GM23338 (cell line): ENCODE measurements around the gene SIX5. TPM values are rescaled to one million over a fixed set of nuclear protein-coding genes. Genes with fewer than 3 reads are reported as not detected.

Source experiments
- ATAC-seq: fragments of 200-7000 bp; cut with Tn5 transposase; 3 replicates; pipeline ENCODE4 v1.9.1; 2020
- DNase-seq: peaks from one replicate; pipeline ENCODE4 v3.0.0-alpha.2; 2015; ENCODE audit warnings: low spot score
- H2AFZ ChIP-seq: fragments of 200-600 bp; sonication (generic); 2 replicates; pipeline ENCODE4 v1.8.0; 2016; ENCODE audit warnings: antibody characterized with exemption, mild to moderate bottlenecking, moderate library complexity
- H3F3A ChIP-seq: fragments of 200-600 bp; sonication (generic); replicated peaks from 2 replicates; pipeline ENCODE4 v1.8.0; 2017; ENCODE audit warnings: antibody characterized with exemption, mixed run types, low read depth
- H3K27ac ChIP-seq: fragments of 200-600 bp; sonication (generic); 2 replicates; pipeline ENCODE4 v1.6.1; 2016; ENCODE audit warnings: low read depth
- H3K27me3 ChIP-seq: fragments of 200-600 bp; sonication (generic); 2 replicates; pipeline ENCODE4 v1.8.0; 2016; ENCODE audit warnings: mild to moderate bottlenecking, mixed run types, moderate library complexity; ENCODE audit not compliant: insufficient read depth
- H3K36me3 ChIP-seq: fragments of 200-600 bp; sonication (generic); 2 replicates; pipeline ENCODE4 v1.8.0; 2016; ENCODE audit warnings: mild to moderate bottlenecking; ENCODE audit not compliant: insufficient read depth
- H3K4me1 ChIP-seq: fragments of 200-600 bp; sonication (generic); 2 replicates; pipeline ENCODE4 v1.8.0; 2016; ENCODE audit warnings: mild to moderate bottlenecking, moderate library complexity; ENCODE audit not compliant: insufficient read depth
- H3K4me2 ChIP-seq: fragments of 200-600 bp; sonication (generic); 2 replicates; pipeline ENCODE4 v1.7.1; 2017; ENCODE audit warnings: mixed run types
- H3K4me3 ChIP-seq: fragments of 200-600 bp; sonication (generic); 2 replicates; pipeline ENCODE4 v1.6.1; 2016; ENCODE audit warnings: mixed run types
- H3K79me2 ChIP-seq: fragments of 200-600 bp; sonication (generic); replicated peaks from 2 replicates; pipeline ENCODE4 v1.8.0; 2017; ENCODE audit warnings: mild to moderate bottlenecking; ENCODE audit not compliant: insufficient read depth
- H3K9me2 ChIP-seq: fragments of 200-600 bp; sonication (generic); 2 replicates; pipeline ENCODE4 v1.8.0; 2017; ENCODE audit not compliant: insufficient read depth
- H4K20me1 ChIP-seq: fragments of 200-600 bp; sonication (generic); replicated peaks from 2 replicates; pipeline ENCODE4 v1.8.0; 2017; ENCODE audit warnings: mild to moderate bottlenecking; ENCODE audit not compliant: insufficient read depth
- H3K27ac Mint-ChIP-seq: 2 replicates; pipeline ENCODE4 v1.8.0; 2020; ENCODE audit warnings: inconsistent platforms, mild to moderate bottlenecking, moderate library complexity, mixed read lengths
- H3K27me3 Mint-ChIP-seq: 3 replicates; pipeline ENCODE4 v1.8.0; 2022; ENCODE audit warnings: low read depth, mild to moderate bottlenecking, moderate library complexity, mixed read lengths, inconsistent platforms; ENCODE audit not compliant: insufficient read depth, poor library complexity
- H3K36me3 Mint-ChIP-seq: 3 replicates; pipeline ENCODE4 v1.8.0; 2021; ENCODE audit warnings: low read depth, mild to moderate bottlenecking, inconsistent platforms, moderate library complexity, mixed read lengths
- H3K4me1 Mint-ChIP-seq: 3 replicates; pipeline ENCODE4 v1.8.0; 2020; ENCODE audit warnings: mild to moderate bottlenecking, inconsistent platforms, mixed read lengths
- H3K4me3 Mint-ChIP-seq: 3 replicates; pipeline ENCODE4 v1.8.0; 2021; ENCODE audit warnings: moderate library complexity, mild to moderate bottlenecking, inconsistent platforms, mixed read lengths
- H3K9me3 Mint-ChIP-seq: 3 replicates; pipeline ENCODE4 v1.8.0; 2020; ENCODE audit warnings: moderate library complexity, mild to moderate bottlenecking, inconsistent platforms, mixed read lengths
- CREB1 ChIP-seq: fragments of 250-450 bp; sonication (Bioruptor Pico); IDR thresholded peaks from 2 replicates; pipeline ENCODE4 v1.5.0; 2020; ENCODE audit warnings: low read depth, mild to moderate bottlenecking, moderate library complexity
- EZH2 ChIP-seq: fragments of 200-600 bp; sonication (generic); IDR thresholded peaks from one replicate; pipeline ENCODE4 v1.8.0; 2017; ENCODE audit warnings: antibody characterized with exemption, mild to moderate bottlenecking, low read depth; ENCODE audit not compliant: unreplicated experiment
- EZH2phosphoT487 ChIP-seq: fragments of 200-600 bp; sonication (generic); IDR thresholded peaks from one replicate; pipeline ENCODE4 v1.8.1; 2018; ENCODE audit warnings: antibody characterized with exemption; ENCODE audit not compliant: unreplicated experiment
- JUNB ChIP-seq: IDR thresholded peaks from one replicate; pipeline ENCODE4 v1.6.1; 2016; ENCODE audit warnings: antibody characterized with exemption; ENCODE audit not compliant: unreplicated experiment
- NANOG ChIP-seq: IDR thresholded peaks from 2 replicates; pipeline ENCODE4 v1.6.1; 2016; ENCODE audit warnings: antibody characterized with exemption, borderline replicate concordance
- POLR2AphosphoS5 ChIP-seq: IDR thresholded peaks from 2 replicates; pipeline ENCODE4 v1.6.1; 2016; ENCODE audit warnings: antibody characterized with exemption, low read depth
- STAT1 ChIP-seq: IDR thresholded peaks from one replicate; pipeline ENCODE4 v1.6.1; 2016; ENCODE audit warnings: antibody characterized with exemption; ENCODE audit not compliant: unreplicated experiment
- ZNF114 ChIP-seq: fragments of 250-450 bp; sonication (Bioruptor Pico); IDR thresholded peaks from 2 replicates; pipeline ENCODE4 v1.5.0; 2020; ENCODE audit warnings: mild to moderate bottlenecking, moderate library complexity
- ZNF331 ChIP-seq: fragments of 250-450 bp; sonication (Bioruptor Pico); IDR thresholded peaks from 2 replicates; pipeline ENCODE4 v1.5.0; 2020; ENCODE audit warnings: low read depth, mild to moderate bottlenecking, moderate library complexity
- polyA plus RNA-seq: library from polyadenylated mRNA; unstranded; fragments of >200 nt; fragmentation: Nextera tagmentation; extraction: Ambion mirVana; gene quantifications from 2 replicates; pipeline ENCODE4 v1.2.1, GENCODE V29; 2016
- total RNA-seq: library from RNA; depleted of rRNA; stranded (reverse); fragments of >200 nt; shearing (Covaris generic); gene quantifications from 2 replicates; pipeline ENCODE4 v1.2.3, GENCODE V29; 2014
- TF ChIP-seq, protein P1 (sequence below): fragments of 250-450 bp; sonication (Bioruptor Pico); IDR thresholded peaks from 2 replicates; pipeline ENCODE4 v1.5.0; 2020; ENCODE audit warnings: mild to moderate bottlenecking, moderate library complexity
- TF ChIP-seq, protein P2 (sequence below), 2 experiments: fragments of 200-600 bp in 1 of 2; sonication (generic) in 1 of 2; conservative IDR thresholded peaks; 2 replicates each; pipeline versions ENCODE4 v1.5.1 to v1.6.1; 2016 to 2017; ENCODE audit warnings: antibody characterized with exemption in 2 of 2, low read depth in 2 of 2, mild to moderate bottlenecking in 2 of 2, moderate library complexity in 1 of 2
- TF ChIP-seq, protein P3 (sequence below): IDR thresholded peaks from one replicate; pipeline ENCODE4 v1.6.1; 2018; ENCODE audit warnings: antibody characterized with exemption; ENCODE audit not compliant: unreplicated experiment
- TF ChIP-seq, protein P4 (sequence below): IDR thresholded peaks from 2 replicates; pipeline ENCODE4 v1.6.1; 2016; ENCODE audit warnings: antibody characterized with exemption

Gene SIX5
- total and polyA plus RNA-seq, 2 experiments from 2014 or later: 10.1 to 22.6 TPM

DNA sequence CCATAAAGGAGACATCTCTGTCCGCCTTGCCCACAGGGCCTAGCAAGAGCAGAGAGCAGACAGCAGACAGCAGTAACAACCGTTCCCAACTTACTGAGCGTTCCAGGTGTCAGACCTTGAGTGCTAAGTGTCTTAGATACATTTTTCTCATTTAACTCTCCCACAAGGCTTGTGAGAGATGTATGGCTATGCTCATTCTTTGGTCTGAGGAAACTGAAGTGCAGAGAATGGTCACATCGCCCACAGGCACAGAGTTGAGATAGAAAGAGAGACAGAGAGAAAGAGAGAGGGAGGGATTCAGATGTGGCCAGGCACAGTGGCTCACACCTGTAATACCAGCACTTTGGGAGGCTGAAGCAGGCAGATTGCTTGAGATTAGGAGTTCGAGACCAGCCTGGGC, 21.5 kb downstream of the SIX5 start:
- ATAC-seq (no peak), DNase-seq (no peak)
- no peaks in the 10 kb centered on the region; the same call in 1 of the 2 replicates for H3K4me1 ChIP-seq
- Mint-ChIP-seq H3K4me3 (no peak overlapping the region), H3K9me3 (no peaks in the 10 kb centered on the region), H3K27ac (no peak overlapping the region), H3K4me1 (no peaks in the 10 kb centered on the region; the same call in 2 of the 3 replicates), H3K27me3 (peaks cover 3% of the 10 kb centered on the region), H3K36me3 (no peaks in the 10 kb centered on the region)
- TF ChIP-seq POLR2AphosphoS5 (no peak), CREB1 (CRISPR knock-in tag) (no peak), ZNF331 (CRISPR knock-in tag) (no peak), NANOG (no peak), JUNB (no peak), EZH2phosphoT487 (no peak), EZH2 (no peak), ZNF114 (CRISPR knock-in tag) (no peak), STAT1 (no peak)
- TF ChIP-seq, protein P1, sequence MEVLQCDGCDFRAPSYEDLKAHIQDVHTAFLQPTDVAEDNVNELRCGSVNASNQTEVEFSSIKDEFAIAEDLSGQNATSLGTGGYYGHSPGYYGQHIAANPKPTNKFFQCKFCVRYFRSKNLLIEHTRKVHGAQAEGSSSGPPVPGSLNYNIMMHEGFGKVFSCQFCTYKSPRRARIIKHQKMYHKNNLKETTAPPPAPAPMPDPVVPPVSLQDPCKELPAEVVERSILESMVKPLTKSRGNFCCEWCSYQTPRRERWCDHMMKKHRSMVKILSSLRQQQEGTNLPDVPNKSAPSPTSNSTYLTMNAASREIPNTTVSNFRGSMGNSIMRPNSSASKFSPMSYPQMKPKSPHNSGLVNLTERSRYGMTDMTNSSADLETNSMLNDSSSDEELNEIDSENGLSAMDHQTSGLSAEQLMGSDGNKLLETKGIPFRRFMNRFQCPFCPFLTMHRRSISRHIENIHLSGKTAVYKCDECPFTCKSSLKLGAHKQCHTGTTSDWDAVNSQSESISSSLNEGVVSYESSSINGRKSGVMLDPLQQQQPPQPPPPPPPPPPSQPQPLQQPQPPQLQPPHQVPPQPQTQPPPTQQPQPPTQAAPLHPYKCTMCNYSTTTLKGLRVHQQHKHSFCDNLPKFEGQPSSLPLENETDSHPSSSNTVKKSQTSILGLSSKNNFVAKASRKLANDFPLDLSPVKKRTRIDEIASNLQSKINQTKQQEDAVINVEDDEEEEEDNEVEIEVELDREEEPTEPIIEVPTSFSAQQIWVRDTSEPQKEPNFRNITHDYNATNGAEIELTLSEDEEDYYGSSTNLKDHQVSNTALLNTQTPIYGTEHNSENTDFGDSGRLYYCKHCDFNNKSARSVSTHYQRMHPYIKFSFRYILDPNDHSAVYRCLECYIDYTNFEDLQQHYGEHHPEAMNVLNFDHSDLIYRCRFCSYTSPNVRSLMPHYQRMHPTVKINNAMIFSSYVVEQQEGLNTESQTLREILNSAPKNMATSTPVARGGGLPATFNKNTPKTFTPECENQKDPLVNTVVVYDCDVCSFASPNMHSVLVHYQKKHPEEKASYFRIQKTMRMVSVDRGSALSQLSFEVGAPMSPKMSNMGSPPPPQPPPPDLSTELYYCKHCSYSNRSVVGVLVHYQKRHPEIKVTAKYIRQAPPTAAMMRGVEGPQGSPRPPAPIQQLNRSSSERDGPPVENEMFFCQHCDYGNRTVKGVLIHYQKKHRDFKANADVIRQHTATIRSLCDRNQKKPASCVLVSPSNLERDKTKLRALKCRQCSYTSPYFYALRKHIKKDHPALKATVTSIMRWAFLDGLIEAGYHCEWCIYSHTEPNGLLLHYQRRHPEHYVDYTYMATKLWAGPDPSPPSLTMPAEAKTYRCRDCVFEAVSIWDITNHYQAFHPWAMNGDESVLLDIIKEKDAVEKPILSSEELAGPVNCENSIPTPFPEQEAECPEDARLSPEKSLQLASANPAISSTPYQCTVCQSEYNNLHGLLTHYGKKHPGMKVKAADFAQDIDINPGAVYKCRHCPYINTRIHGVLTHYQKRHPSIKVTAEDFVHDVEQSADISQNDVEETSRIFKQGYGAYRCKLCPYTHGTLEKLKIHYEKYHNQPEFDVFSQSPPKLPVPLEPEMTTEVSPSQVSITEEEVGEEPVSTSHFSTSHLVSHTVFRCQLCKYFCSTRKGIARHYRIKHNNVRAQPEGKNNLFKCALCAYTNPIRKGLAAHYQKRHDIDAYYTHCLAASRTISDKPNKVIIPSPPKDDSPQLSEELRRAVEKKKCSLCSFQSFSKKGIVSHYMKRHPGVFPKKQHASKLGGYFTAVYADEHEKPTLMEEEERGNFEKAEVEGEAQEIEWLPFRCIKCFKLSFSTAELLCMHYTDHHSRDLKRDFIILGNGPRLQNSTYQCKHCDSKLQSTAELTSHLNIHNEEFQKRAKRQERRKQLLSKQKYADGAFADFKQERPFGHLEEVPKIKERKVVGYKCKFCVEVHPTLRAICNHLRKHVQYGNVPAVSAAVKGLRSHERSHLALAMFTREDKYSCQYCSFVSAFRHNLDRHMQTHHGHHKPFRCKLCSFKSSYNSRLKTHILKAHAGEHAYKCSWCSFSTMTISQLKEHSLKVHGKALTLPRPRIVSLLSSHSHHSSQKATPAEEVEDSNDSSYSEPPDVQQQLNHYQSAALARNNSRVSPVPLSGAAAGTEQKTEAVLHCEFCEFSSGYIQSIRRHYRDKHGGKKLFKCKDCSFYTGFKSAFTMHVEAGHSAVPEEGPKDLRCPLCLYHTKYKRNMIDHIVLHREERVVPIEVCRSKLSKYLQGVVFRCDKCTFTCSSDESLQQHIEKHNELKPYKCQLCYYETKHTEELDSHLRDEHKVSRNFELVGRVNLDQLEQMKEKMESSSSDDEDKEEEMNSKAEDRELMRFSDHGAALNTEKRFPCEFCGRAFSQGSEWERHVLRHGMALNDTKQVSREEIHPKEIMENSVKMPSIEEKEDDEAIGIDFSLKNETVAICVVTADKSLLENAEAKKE (CRISPR knock-in tag): no peak
- TF ChIP-seq, protein P2, sequence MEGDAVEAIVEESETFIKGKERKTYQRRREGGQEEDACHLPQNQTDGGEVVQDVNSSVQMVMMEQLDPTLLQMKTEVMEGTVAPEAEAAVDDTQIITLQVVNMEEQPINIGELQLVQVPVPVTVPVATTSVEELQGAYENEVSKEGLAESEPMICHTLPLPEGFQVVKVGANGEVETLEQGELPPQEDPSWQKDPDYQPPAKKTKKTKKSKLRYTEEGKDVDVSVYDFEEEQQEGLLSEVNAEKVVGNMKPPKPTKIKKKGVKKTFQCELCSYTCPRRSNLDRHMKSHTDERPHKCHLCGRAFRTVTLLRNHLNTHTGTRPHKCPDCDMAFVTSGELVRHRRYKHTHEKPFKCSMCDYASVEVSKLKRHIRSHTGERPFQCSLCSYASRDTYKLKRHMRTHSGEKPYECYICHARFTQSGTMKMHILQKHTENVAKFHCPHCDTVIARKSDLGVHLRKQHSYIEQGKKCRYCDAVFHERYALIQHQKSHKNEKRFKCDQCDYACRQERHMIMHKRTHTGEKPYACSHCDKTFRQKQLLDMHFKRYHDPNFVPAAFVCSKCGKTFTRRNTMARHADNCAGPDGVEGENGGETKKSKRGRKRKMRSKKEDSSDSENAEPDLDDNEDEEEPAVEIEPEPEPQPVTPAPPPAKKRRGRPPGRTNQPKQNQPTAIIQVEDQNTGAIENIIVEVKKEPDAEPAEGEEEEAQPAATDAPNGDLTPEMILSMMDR (conservative IDR thresholded peaks at IDR 0.05; ENCODE audit: low read depth in 2 of 2): no peak
- TF ChIP-seq, protein P3, sequence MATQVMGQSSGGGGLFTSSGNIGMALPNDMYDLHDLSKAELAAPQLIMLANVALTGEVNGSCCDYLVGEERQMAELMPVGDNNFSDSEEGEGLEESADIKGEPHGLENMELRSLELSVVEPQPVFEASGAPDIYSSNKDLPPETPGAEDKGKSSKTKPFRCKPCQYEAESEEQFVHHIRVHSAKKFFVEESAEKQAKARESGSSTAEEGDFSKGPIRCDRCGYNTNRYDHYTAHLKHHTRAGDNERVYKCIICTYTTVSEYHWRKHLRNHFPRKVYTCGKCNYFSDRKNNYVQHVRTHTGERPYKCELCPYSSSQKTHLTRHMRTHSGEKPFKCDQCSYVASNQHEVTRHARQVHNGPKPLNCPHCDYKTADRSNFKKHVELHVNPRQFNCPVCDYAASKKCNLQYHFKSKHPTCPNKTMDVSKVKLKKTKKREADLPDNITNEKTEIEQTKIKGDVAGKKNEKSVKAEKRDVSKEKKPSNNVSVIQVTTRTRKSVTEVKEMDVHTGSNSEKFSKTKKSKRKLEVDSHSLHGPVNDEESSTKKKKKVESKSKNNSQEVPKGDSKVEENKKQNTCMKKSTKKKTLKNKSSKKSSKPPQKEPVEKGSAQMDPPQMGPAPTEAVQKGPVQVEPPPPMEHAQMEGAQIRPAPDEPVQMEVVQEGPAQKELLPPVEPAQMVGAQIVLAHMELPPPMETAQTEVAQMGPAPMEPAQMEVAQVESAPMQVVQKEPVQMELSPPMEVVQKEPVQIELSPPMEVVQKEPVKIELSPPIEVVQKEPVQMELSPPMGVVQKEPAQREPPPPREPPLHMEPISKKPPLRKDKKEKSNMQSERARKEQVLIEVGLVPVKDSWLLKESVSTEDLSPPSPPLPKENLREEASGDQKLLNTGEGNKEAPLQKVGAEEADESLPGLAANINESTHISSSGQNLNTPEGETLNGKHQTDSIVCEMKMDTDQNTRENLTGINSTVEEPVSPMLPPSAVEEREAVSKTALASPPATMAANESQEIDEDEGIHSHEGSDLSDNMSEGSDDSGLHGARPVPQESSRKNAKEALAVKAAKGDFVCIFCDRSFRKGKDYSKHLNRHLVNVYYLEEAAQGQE: no peak
- TF ChIP-seq, protein P4, sequence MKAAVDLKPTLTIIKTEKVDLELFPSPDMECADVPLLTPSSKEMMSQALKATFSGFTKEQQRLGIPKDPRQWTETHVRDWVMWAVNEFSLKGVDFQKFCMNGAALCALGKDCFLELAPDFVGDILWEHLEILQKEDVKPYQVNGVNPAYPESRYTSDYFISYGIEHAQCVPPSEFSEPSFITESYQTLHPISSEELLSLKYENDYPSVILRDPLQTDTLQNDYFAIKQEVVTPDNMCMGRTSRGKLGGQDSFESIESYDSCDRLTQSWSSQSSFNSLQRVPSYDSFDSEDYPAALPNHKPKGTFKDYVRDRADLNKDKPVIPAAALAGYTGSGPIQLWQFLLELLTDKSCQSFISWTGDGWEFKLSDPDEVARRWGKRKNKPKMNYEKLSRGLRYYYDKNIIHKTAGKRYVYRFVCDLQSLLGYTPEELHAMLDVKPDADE: no peak
- no peaks in the 10 kb centered on the region for H3K36me3 ChIP-seq
- H3K4me3 ChIP-seq: no peak overlapping the region
- H4K20me1 ChIP-seq: no peaks in the 10 kb centered on the region
- 0 out of 2 replicates have a peak, but pooled peaks cover 6% of the 10 kb centered on the region for H3F3A ChIP-seq
- H3K79me2 ChIP-seq: no peaks in the 10 kb centered on the region
- no peak overlapping the region for H3K27ac ChIP-seq
- H3K27me3 ChIP-seq: no peaks in the 10 kb centered on the region
- H3K4me2 ChIP-seq: no peak overlapping the region
- no peaks in the 10 kb centered on the region for H3K9me2 ChIP-seq
- 0 out of 2 replicates have a peak overlapping the region, but pooled peaks have one; percentile 7 for H2AFZ ChIP-seq
